ENCODE results near the gene TTC1.

DNA sequence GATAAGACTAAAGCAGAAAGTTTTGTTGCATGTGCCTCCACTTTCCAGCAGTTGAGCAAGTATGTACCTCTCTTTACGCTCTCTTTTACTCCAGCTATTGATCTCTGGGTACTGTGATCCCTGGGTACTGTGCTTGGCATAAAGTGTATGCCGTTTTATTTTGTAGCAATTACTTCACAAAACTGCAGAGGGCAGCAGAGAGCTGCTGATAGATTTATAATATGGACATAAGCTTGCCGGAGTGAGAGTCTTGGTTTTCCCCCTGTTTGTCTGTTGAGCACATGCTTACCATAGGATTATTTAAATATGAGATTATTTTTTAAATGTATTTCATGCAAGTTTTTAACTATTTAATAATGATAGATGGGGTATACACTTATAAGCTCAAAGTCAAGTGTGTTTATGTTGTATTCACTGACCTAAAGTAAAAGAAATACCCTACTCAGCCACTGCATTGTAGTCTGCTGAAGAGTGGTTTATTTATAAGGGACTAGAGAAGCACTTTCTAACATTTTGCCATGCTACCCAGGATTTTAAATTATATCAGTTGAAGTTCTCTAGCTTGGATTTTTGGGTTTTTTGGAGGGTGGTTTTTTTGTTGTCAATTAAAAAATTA lies 13.0 kb downstream of the TTC1 start:
- no peak for TF ChIP-seq POLR2A (IDR thresholded peaks at IDR 0.05; ENCODE audit: low read depth)
- no peak for TF ChIP-seq EP300 (IDR thresholded peaks at IDR 0.05)
- TF ChIP-seq, protein P1, sequence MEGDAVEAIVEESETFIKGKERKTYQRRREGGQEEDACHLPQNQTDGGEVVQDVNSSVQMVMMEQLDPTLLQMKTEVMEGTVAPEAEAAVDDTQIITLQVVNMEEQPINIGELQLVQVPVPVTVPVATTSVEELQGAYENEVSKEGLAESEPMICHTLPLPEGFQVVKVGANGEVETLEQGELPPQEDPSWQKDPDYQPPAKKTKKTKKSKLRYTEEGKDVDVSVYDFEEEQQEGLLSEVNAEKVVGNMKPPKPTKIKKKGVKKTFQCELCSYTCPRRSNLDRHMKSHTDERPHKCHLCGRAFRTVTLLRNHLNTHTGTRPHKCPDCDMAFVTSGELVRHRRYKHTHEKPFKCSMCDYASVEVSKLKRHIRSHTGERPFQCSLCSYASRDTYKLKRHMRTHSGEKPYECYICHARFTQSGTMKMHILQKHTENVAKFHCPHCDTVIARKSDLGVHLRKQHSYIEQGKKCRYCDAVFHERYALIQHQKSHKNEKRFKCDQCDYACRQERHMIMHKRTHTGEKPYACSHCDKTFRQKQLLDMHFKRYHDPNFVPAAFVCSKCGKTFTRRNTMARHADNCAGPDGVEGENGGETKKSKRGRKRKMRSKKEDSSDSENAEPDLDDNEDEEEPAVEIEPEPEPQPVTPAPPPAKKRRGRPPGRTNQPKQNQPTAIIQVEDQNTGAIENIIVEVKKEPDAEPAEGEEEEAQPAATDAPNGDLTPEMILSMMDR (IDR thresholded peaks at IDR 0.05): peak; percentile 75 to 88 (median 86)

All from esophagus muscularis mucosa (tissue), 4 donors.